Stimulated activated CD8-positive, alpha-beta memory T cell treated with anti-CD3 and anti-CD28 coated beads, Interleukin-7, amount 100 ng/mL, for 4 hours (primary cell): ENCODE measurements around the gene GPRC6A.
"Not testable (repeated sequence)": the region's sequence is repeated elsewhere in the genome, so short reads cannot be mapped to it uniquely, and the experiment has no call there.

ENCODE experiments used
- DNase-seq, 2 donors: peaks; one replicate each; pipeline ENCODE4 v3.0.0-alpha.2; 2020; ENCODE audit warnings: low read depth in 2 of 2

The GPRC6A gene

DNA sequence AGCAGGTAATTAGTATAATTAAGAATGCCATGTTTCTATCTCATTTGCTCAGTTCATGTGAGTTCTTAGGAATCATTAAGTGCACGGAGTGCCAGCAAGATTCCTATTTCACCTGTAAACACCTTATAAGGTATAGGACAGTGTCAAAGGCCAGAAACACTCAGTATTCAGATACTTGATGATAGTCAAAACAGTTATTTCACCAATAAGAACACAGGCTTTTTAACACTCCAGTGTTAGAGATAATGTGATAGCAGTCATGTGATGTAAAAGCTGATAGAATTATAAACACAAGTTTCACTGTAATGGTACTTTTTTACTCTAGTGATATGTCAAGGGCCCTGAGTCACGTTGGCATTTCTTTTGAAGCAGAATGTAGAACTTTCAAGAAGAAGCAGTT lies at the start of gene GPRC6A:
TSS of gene GPRC6A (minus strand) at position 101 of the 400 bp plus-strand sequence. CDS start at position 31, 70 bp downstream.
- no peak for DNase-seq

- no peak for DNase-seq
These were observed 48.9 kb upstream of the GPRC6A start for GRCh38 chr6:116877743-116878142.

- DNase-seq: no peak
These were observed 48.0 kb upstream of the GPRC6A start, which contains the start of gene RFX6 for GRCh38 chr6:116876635-116877611. Gene RFX6, plus strand, starts transcription at chr6:116877242. Its CDS starts 34 bp downstream, at chr6:116877276.

- DNase-seq: no peak
These were observed 47.2 kb upstream of the GPRC6A start for GRCh38 chr6:116876107-116876506.

DNA sequence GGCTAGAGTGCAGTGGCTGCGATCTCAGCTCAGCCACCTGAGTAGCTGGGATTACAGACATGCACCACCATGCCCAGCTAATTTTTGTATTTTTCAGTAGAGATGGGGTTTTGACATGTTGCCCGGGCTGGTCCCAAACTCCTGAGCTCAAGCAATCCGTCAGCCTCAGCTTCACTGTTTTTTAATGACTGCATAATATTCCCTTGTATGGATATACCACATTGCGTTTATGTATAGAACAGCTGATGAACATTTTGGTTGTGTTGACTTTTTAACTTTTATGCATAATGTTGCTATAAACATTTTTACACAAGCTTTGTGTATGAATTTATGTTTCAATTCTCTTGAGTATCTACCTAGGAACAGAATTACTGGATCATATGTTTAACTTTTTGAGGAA lies 43.9 kb upstream of the GPRC6A start:
- no peak for DNase-seq

DNA sequence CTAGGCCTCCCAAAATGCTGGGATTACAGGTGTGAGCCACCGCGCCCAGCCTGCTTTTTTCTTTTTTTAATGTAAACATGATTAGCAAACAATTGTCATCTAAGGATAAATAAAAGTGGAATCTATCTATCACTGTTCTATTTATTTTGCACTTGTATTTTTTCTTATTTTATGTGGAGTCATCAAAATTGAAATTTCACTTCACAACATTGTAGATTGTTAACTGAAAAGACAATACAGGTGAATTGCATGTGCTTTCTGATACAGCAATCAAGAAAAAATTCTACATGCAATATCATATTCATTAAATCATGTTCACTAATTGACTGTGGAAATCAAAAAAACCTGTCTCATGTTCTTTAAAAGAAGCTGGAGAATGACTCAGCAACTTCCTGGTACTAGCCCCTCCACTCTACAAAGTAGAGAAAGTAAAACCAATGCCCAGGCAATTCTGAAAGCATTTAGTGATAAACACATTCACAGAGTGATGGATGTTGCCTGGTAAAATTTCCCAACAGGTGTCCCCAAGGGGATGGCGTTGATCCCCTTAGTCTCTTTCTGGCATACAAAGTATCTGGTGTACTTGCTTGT lies 37.5 kb upstream of the GPRC6A start:
- DNase-seq: no peak

- DNase-seq: no peak
These were observed 30.4 kb upstream of the GPRC6A start for GRCh38 chr6:116859264-116859663.

DNA sequence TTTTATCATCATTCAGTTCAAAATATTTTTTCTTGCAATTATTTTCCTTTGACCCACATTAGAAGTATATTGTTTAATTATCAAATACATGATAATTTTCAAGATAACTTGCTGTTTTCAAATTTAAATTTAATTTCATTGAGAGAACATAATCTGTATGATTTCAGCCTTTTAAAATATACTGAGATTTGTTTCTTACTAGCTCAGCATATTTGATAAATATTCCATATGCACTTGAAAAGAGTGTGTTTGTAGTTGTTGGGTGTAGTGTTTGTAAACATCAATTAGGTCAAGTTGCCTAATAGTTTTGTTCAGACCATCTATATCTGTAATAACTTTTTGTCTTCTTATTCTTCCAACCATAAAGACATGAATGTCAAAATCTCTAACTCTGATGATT lies 29.2 kb upstream of the GPRC6A start:
- DNase-seq: no peak

DNA sequence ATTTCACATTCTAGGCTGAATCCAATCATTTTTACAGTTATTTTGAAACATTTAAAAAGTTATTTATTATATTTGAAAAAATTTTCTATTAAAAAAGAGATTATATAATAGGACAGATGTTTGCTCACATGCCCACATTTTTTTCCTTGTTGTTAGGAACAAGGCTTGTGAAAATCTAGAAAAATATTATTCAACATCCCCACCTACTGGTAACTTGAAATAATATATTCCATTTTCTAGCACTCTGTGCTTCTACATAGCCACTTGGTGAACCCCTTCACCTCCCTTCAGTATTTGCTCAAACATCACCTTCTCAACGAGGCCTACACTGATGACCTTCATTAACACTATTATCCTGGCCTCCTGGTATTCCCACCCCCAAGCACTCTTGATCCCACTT lies 18.3 kb upstream of the GPRC6A start:
- no peak for DNase-seq

GRCh38 chr6:116842459-116842858 lies 13.6 kb upstream of the GPRC6A start:
- DNase-seq: no peak

DNA sequence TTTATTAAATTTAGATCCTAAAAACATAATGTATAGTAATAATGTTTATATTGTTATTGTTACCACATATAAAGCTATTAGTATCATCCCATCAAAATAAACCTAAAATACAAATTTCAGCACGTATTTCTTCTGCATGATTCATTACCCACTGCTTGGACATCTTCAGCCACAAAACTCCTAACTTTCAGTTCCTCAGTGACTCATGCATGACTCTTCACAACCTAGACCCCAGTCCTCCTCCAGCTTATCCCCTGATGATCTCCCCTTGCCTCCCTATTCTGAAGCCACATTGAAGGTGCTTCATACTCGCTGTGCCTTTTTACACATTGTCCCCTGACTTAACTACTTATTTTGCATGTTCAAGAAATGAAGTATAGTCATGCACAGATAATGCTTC lies 11.2 kb upstream of the GPRC6A start:
- DNase-seq: no peak

DNA sequence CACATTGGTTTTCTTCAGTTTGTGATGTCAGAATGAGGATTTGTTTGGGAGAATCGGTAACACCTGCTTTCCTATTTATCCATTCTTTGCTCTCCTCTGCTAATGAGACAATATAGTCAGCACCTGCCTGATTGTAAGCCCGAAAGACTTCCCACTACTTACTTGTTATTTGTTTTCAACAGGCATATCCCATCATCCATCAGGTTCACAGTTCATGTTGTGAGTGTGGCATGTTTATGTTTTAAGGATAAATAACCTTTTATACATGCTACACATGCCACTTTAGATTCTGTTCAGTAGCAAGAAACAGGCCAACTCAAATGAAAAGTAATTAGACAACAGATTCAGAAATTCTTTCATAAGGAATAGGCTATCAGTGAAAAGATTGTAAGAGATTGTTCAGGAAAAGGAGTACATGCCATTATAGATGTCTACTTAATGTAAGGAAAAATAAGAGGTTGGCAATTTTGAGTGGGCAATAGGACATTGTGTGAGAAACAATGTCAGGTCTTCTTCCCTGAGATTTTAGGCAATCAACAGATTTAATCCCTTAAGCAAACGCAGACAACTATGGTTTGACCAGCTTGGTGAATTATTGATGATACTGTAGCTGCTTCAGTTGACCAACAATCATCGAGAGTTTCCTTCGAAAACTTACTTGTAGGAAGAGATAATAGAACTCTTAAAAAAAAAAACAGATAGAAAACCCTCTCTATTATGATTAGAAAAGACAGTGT lies 7.9 kb upstream of the GPRC6A start:
- DNase-seq: no peak

GRCh38 chr6:116834526-116834925 lies 5.6 kb upstream of the GPRC6A start:
- not testable (repeated sequence) for DNase-seq

DNA sequence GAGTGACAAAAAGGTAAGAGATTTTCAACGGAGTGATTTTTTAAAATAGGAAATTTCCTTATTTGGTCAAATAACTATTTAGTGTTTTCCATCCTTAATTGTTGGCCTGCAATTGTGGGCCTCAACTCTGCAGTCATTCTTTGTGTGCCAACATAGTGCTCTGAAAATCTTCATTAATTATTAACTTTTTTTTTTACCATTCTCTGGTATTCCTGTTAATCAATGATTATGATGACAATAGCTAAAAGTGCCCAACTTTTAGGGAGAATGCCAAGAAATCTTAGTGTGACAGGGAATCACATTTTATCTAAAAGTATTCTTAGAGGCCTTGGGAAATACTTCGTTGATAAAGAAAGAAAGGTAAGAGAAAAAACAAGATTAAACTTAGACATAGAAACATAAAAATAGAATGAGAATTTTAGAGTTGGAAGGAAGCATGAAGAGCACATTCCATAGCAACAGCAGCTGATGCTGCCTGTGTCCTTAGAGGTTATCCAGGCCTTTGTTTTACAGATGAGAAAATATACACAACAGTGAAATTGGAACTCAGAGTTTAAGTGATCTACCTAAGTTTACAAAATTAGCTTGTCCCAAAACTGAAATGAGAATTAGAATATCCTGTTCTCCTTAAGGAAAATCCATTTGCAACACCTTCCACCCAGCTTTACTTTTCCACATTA lies 1.2 kb downstream of the GPRC6A start:
- DNase-seq: no peak

GRCh38 chr6:116816336-116816735 lies 12.5 kb downstream of the GPRC6A start:
- not testable (repeated sequence) for DNase-seq

GRCh38 chr6:116812051-116812650 lies 16.7 kb downstream of the GPRC6A start:
- DNase-seq: no peak

DNA sequence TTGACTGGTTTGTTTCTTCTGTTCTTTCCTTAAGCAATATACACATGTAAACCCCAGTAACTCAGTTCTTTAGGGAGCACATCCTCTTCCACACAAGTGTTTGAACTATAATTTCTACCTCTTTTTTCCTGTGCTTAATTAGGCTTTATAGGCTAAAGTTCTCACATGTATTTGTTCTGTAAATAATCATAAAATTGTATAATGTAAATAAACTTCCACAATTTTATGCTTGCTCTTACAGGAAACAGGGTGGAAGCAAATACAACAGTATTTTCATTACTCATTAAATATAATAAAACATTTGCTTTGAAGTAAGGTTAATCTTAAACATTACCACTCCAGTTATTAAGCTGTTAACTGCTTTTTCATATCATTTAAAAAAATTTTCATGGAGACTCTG lies 26.9 kb downstream of the GPRC6A start:
- DNase-seq: no peak

- no peak for DNase-seq
These were observed 28.9 kb downstream of the GPRC6A start for GRCh38 chr6:116799945-116800344.

- no peak for DNase-seq
These were observed 31.3 kb downstream of the GPRC6A start for GRCh38 chr6:116797585-116797984.

DNA sequence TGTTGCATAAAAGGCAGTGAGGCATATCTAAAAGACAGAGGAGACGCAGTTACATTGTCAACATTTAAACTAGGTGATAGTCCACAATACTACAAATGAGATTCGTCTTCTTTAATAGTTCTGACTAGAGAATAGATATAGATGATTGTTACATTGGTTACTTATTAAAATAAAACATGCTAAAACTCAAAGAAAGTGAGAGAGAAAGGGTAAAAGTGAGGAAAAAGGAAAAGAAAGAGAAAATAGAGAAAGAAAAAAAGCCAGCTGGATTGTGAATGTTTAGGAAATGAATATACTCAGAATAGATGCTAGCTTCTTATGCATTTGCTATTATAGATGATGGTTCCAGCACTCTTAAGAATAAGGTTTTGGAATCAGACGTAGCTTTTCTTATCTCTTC lies 35.7 kb downstream of the GPRC6A start:
- DNase-seq: no peak

GRCh38 chr6:116783852-116784251 lies 45.0 kb downstream of the GPRC6A start:
- no peak for DNase-seq
